Vagina (tissue), 2 donors: Measurements from ENCODE around the gene CTNNBL1. TPM values are rescaled to one million over a fixed set of nuclear protein-coding genes. Genes with fewer than 3 reads are reported as not detected.

ENCODE experiments used
- DNase-seq, 2 donors: peaks; one replicate each; pipeline ENCODE4 v3.0.0-alpha.2; 2017; ENCODE audit errors: extremely low spot score in 2 of 2
- H3K27ac ChIP-seq: fragments of 200-600 bp; sonication (generic); one replicate; pipeline ENCODE4 v1.5.1; 2019
- H3K27me3 ChIP-seq: fragments of 200-600 bp; sonication (generic); one replicate; pipeline ENCODE4 v1.5.1; 2019
- H3K36me3 ChIP-seq, 2 donors: fragments of 200-600 bp; sonication (generic); one replicate each; pipeline ENCODE4 v1.5.1; 2017 to 2019
- H3K4me1 ChIP-seq: fragments of 200-600 bp; sonication (generic); one replicate; pipeline ENCODE4 v1.5.1; 2019
- H3K4me3 ChIP-seq, 2 donors: fragments of 200-600 bp; sonication (generic); 1 replicate in 1 of 2; 2 replicates in 1 of 2; pipeline ENCODE4 v1.5.1; 2016 to 2019
- H3K9me3 ChIP-seq: fragments of 200-600 bp; sonication (generic); one replicate; pipeline ENCODE4 v1.5.1; 2019
- POLR2A ChIP-seq, 2 donors: fragments of 450-650 bp; IDR thresholded peaks; one replicate each; pipeline ENCODE4 v1.6.1; 2017; ENCODE audit warnings: antibody characterized with exemption in 2 of 2, mild to moderate bottlenecking in 2 of 2, moderate library complexity in 2 of 2
- POLR2AphosphoS5 ChIP-seq, 2 donors: sonication (generic); formaldehyde crosslinking; IDR thresholded peaks; one replicate each; pipeline ENCODE4 v1.9.0; 2017; ENCODE audit warnings: antibody characterized with exemption in 2 of 2, mild to moderate bottlenecking in 2 of 2, low read depth in 1 of 2; ENCODE audit not compliant: insufficient read depth in 1 of 2
- intact Hi-C: fragments of 100-400 bp; cut with DNase I; formaldehyde crosslinking; loops from one replicate; pipeline ENCODE4 v1.15.1; 2023
- total RNA-seq: library from RNA; depleted of rRNA; stranded (reverse); fragments of >200 nt; gene quantifications from one replicate; pipeline ENCODE4 v1.2.3, GENCODE V29; 2016
- TF ChIP-seq, protein P1 (sequence below), 3 experiments: fragments of 450-650 bp in 2 of 3; fragments of 200-600 bp in 1 of 3; sonication (generic) in 1 of 3; IDR thresholded peaks; one replicate each; pipeline ENCODE4 v1.5.1; 2017 to 2019; ENCODE audit warnings: antibody characterized with exemption in 3 of 3, mild to moderate bottlenecking in 2 of 3, moderate library complexity in 2 of 3

Gene CTNNBL1
- total RNA-seq, 1 donor from 2014 or later = 40.3 TPM

DNA sequence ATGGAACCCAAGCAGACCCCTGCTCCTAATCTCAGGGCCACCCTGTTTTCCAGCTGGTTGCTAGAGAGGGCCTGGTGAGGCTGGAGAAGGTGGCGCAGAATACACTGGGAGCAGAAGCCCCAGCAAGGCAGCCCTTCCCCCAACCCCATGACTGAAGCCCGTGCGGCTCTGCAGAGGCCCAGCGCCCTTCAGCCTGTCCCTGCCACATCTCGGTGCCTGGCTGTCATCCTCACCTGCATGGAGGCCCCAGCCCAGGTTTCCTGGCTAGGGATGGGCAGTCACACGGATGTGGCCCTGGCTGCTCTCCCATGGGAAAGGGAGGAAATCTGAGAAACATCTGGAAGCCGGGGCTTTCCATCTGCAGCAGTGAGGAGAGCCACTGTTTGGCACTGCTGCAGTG is 183.0 kb downstream of the CTNNBL1 start:
- Histone ChIP-seq H3K27me3 (no peaks in the 10 kb centered on the region), H3K4me1 (no peaks in the 10 kb centered on the region), H3K27ac (no peak overlapping the region), H3K36me3 (peaks cover 0 to 13% of the 10 kb centered on the region in 2 donors), H3K4me3 (no peak overlapping the region), H3K9me3 (no peaks in the 10 kb centered on the region)
- DNase-seq = no peak
- intact Hi-C loops = no loop called here
- TF ChIP-seq POLR2A (IDR thresholded peaks at IDR 0.05) (no peak), POLR2AphosphoS5 (IDR thresholded peaks at IDR 0.05; ENCODE audit: insufficient read depth in 1 of 2, low read depth in 1 of 2) (no peak)
- TF ChIP-seq, protein P1, sequence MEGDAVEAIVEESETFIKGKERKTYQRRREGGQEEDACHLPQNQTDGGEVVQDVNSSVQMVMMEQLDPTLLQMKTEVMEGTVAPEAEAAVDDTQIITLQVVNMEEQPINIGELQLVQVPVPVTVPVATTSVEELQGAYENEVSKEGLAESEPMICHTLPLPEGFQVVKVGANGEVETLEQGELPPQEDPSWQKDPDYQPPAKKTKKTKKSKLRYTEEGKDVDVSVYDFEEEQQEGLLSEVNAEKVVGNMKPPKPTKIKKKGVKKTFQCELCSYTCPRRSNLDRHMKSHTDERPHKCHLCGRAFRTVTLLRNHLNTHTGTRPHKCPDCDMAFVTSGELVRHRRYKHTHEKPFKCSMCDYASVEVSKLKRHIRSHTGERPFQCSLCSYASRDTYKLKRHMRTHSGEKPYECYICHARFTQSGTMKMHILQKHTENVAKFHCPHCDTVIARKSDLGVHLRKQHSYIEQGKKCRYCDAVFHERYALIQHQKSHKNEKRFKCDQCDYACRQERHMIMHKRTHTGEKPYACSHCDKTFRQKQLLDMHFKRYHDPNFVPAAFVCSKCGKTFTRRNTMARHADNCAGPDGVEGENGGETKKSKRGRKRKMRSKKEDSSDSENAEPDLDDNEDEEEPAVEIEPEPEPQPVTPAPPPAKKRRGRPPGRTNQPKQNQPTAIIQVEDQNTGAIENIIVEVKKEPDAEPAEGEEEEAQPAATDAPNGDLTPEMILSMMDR (IDR thresholded peaks at IDR 0.05) = no peak

DNA sequence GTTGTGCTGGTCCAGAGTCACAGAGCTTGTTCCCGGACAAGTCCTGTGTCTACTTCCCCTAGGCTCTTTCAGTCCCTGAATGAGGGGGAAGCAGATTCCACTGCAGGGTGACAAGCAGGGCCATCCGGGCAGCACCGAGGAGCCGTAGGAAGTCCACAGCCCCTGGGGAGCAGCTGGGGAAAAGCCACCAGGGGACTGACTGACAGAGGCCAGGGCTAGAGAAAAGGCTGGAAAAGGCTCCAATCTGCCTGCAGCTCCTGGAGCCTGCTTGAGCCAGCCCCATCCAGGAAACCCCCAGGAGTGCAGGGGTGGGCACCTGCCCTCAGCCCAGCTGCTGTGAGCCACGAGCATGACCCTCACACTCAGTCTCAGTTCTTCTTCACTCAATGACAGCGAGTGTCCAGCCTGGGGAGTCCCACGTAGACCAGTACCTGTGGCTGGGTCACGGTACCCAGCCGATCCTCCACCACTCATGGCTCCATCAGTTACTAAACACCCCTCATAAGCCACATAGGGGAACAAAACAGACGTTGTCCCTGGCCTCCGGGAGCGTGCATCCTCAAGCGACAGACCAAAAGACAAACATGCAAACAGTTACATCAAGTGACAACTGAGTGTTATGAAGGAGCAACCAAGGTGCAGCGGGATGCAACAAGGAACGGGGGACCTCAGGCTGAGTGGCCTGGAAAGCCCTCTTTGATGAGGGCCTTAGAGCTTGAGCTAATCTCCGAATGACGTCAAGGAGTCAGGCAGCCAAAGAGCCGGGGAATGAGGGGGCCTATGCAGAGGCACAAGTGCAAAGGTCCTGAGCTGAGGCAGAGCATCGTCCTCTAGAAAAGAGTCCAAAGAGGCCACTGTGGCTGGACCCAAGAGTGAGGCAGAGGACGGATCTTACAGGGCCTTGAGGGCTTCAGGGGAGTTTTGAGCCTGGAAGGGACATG is 184.3 kb downstream of the CTNNBL1 start:
- no peak overlapping the region for H3K27ac ChIP-seq
- no peaks in the 10 kb centered on the region for H3K27me3 ChIP-seq
- H3K4me3 ChIP-seq = no peak overlapping the region
- H3K4me1 ChIP-seq = no peaks in the 10 kb centered on the region
- no peaks in the 10 kb centered on the region for H3K9me3 ChIP-seq
- peaks cover 0 to 13% of the 10 kb centered on the region in 2 donors for H3K36me3 ChIP-seq
- intact Hi-C loops = no loop called here
- no peak for DNase-seq
- TF ChIP-seq, protein P1 (IDR thresholded peaks at IDR 0.05) = no peak
- TF ChIP-seq POLR2AphosphoS5 (IDR thresholded peaks at IDR 0.05; ENCODE audit: insufficient read depth in 1 of 2, low read depth in 1 of 2) (no peak), POLR2A (IDR thresholded peaks at IDR 0.05) (no peak)

DNA sequence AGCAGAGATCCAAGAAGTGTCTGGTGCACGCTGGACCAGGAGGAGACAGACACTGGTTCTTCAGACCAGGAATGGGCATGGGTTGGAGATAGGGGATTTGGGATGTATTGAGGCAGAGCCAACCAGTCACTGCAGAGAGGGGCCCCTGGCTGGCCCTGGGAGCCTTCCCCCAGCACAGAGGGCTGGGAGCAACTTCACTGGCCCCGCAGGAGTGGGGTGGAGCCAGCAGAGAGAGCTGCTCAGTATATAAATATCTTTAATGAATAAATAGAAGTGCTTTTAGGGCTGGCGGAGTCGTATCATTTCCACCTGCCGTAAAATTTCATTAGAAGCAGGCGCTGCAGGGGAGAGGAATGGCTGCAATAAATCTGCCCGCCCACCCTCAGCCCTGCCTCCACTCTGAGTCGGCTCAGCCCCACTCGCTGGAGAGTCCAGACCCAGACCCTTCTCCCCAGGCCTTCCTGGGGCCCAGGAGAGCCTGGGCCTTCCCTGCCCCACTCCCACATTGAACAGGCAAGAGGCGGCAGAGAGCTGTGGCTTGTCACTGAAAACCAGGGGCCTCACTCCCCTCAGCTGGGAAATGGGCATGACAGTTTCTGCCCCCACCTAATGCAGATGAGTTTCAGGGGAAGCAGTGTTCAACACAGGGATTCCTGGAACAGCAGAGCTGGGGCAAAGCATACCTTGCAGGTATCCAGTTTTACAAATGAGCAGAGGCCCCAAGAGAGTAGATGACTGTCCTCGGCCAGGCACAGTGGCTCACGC is 185.2 kb downstream of the CTNNBL1 start:
- H3K4me3 ChIP-seq = no peak overlapping the region
- no peak for DNase-seq
- intact Hi-C loops = no loop called here
- TF ChIP-seq, protein P1 (IDR thresholded peaks at IDR 0.05) = no peak
- TF ChIP-seq POLR2A (IDR thresholded peaks at IDR 0.05) (no peak), POLR2AphosphoS5 (IDR thresholded peaks at IDR 0.05; ENCODE audit: insufficient read depth in 1 of 2, low read depth in 1 of 2) (no peak)
- no peaks in the 10 kb centered on the region for H3K27me3 ChIP-seq
- no peak overlapping the region for H3K27ac ChIP-seq
- H3K9me3 ChIP-seq = no peaks in the 10 kb centered on the region
- H3K36me3 ChIP-seq = peaks cover 0 to 7% of the 10 kb centered on the region in 2 donors
- H3K4me1 ChIP-seq = no peaks in the 10 kb centered on the region

DNA sequence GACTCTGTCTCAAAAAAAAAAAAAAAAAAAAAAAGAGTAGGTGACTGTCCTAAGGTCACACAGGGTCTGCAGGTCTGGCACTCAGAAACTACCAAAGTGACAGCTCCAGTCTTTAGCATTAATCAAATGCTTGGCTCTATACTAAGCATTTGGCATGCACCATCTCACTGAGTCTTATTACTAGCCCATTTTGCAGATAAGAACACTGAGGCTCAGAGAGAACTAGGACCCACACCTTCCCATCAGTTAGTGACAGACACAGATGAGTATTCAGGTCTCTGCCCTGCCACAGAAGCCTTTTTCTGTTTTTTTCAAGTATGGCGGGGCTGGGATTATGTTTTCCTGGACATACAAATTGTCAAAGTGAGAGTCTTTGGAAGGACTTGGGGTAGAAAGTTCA is 186.0 kb downstream of the CTNNBL1 start:
- H3K4me3 ChIP-seq = no peak overlapping the region
- no peaks in the 10 kb centered on the region for H3K36me3 ChIP-seq
- H3K9me3 ChIP-seq = no peaks in the 10 kb centered on the region
- intact Hi-C loops = no loop called here
- no peaks in the 10 kb centered on the region for H3K4me1 ChIP-seq
- no peaks in the 10 kb centered on the region for H3K27me3 ChIP-seq
- no peak overlapping the region for H3K27ac ChIP-seq
- TF ChIP-seq, protein P1 (IDR thresholded peaks at IDR 0.05) = no peak
- TF ChIP-seq POLR2A (IDR thresholded peaks at IDR 0.05) (no peak), POLR2AphosphoS5 (IDR thresholded peaks at IDR 0.05; ENCODE audit: insufficient read depth in 1 of 2, low read depth in 1 of 2) (no peak)
- DNase-seq = no peak
